Activated naive CD8-positive, alpha-beta T cell treated with anti-CD3 and anti-CD28 coated beads, Interleukin-2, amount 10 ng/mL, durations not matched to agents 7 days and 5 days (primary cell): ENCODE results near the gene OBSCN. TPM values are rescaled to one million over a fixed set of nuclear protein-coding genes. Genes with fewer than 3 reads are reported as not detected.
A peak's percentile ranks its signal among the peaks of the same experiment; 100 is the strongest.

Experiments used
- ATAC-seq: fragments of 150-1000 bp; cut with Tn5 transposase; one replicate; pipeline ENCODE4 v1.10.0; 2021; ENCODE audit warnings: low read depth, moderate library complexity
- POLR2A ChIA-PET: fragments of 350-600 bp; sonication (Branson Sonifier 250); formaldehyde crosslinking; loops from one replicate; lab custom pipeline; 2021; ENCODE audit warnings: antibody characterized with exemption; lab: Charles Lee
- DNase-seq: peaks from one replicate; pipeline ENCODE4 v3.0.0; 2021
- H3K27ac Mint-ChIP-seq: one replicate; pipeline ENCODE4 v1.8.0; 2022; ENCODE audit warnings: mild to moderate bottlenecking, mixed read lengths
- H3K27me3 Mint-ChIP-seq: one replicate; pipeline ENCODE4 v1.8.0; 2022; ENCODE audit warnings: mild to moderate bottlenecking, moderate library complexity, mixed read lengths
- H3K36me3 Mint-ChIP-seq: one replicate; pipeline ENCODE4 v1.8.0; 2021; ENCODE audit warnings: mild to moderate bottlenecking, mixed read lengths
- H3K4me1 Mint-ChIP-seq: one replicate; pipeline ENCODE4 v1.8.0; 2021; ENCODE audit warnings: mixed read lengths
- H3K4me3 Mint-ChIP-seq: one replicate; pipeline ENCODE4 v1.8.0; 2022; ENCODE audit warnings: mild to moderate bottlenecking, moderate library complexity, mixed read lengths
- H3K9me3 Mint-ChIP-seq: one replicate; pipeline ENCODE4 v1.8.0; 2021; ENCODE audit warnings: mixed read lengths
- total RNA-seq, 2 experiments: library from RNA; stranded (reverse); gene quantifications; one replicate each; pipeline ENCODE4 v1.2.3, GENCODE V29; 2021

OBSCN gene
- total RNA-seq, 2 experiments from 2014 or later, result 44.3 to 44.7 TPM

- Mint-ChIP-seq H3K36me3 (peaks cover 2% of the 10 kb centered on the region), H3K27ac (no peak overlapping the region), H3K9me3 (peaks cover 7% of the 10 kb centered on the region), H3K4me3 (no peak overlapping the region), H3K27me3 (no peaks in the 10 kb centered on the region), H3K4me1 (peaks cover 9% of the 10 kb centered on the region)
- ATAC-seq, result no peak
- POLR2A ChIA-PET, result no interaction called here
- DNase-seq, result peak; percentile 20
Observed at GRCh38 chr1:228339059-228339704, 131.3 kb downstream of the OBSCN start.

GRCh38 chr1:228339766-228340685 lies 132.2 kb downstream of the OBSCN start:
- DNase-seq (peak; percentile 36), ATAC-seq (peak; percentile 46)
- Mint-ChIP-seq H3K9me3 (peaks cover 8% of the 10 kb centered on the region), H3K4me1 (peaks cover 9% of the 10 kb centered on the region), H3K27me3 (no peaks in the 10 kb centered on the region), H3K4me3 (no peak overlapping the region), H3K36me3 (peaks cover 3% of the 10 kb centered on the region), H3K27ac (no peak overlapping the region)
- POLR2A ChIA-PET, result no interaction called here

- no peak for ATAC-seq
- Mint-ChIP-seq H3K4me1 (peaks cover 9% of the 10 kb centered on the region), H3K4me3 (no peak overlapping the region), H3K27ac (no peak overlapping the region), H3K27me3 (no peaks in the 10 kb centered on the region), H3K9me3 (peaks cover 8% of the 10 kb centered on the region), H3K36me3 (peaks cover 3% of the 10 kb centered on the region)
- peak; percentile 39 for DNase-seq
- POLR2A ChIA-PET, result no interaction called here
Observed at GRCh38 chr1:228340686-228341449, 133.0 kb downstream of the OBSCN start.

GRCh38 chr1:228341450-228341813 lies 133.6 kb downstream of the OBSCN start:
- peak; percentile 16 for DNase-seq
- H3K9me3 Mint-ChIP-seq, result peaks cover 8% of the 10 kb centered on the region
- peaks cover 3% of the 10 kb centered on the region for H3K36me3 Mint-ChIP-seq
- H3K27me3 Mint-ChIP-seq, result no peaks in the 10 kb centered on the region
- no peak overlapping the region for H3K27ac Mint-ChIP-seq
- POLR2A ChIA-PET, result no interaction called here
- H3K4me3 Mint-ChIP-seq, result no peak overlapping the region
- no peak for ATAC-seq
- H3K4me1 Mint-ChIP-seq, result peaks cover 9% of the 10 kb centered on the region

GRCh38 chr1:228341814-228342626 lies 134.2 kb downstream of the OBSCN start:
- DNase-seq (peak; percentile 23), ATAC-seq (no peak)
- Mint-ChIP-seq H3K27ac (no peak overlapping the region), H3K36me3 (peaks cover 3% of the 10 kb centered on the region), H3K4me1 (peaks cover 9% of the 10 kb centered on the region), H3K9me3 (peaks cover 8% of the 10 kb centered on the region), H3K4me3 (no peak overlapping the region), H3K27me3 (no peaks in the 10 kb centered on the region)
- POLR2A ChIA-PET, result no interaction called here

- no peak overlapping the region for H3K4me3 Mint-ChIP-seq
- H3K4me1 Mint-ChIP-seq, result peaks cover 9% of the 10 kb centered on the region
- POLR2A ChIA-PET, result no interaction called here
- peaks cover 3% of the 10 kb centered on the region for H3K36me3 Mint-ChIP-seq
- no peaks in the 10 kb centered on the region for H3K27me3 Mint-ChIP-seq
- no peak overlapping the region for H3K27ac Mint-ChIP-seq
- no peak for ATAC-seq
- H3K9me3 Mint-ChIP-seq, result peaks cover 8% of the 10 kb centered on the region
- peak; percentile 19 for DNase-seq
Observed at GRCh38 chr1:228342627-228343190, 134.9 kb downstream of the OBSCN start.

- Mint-ChIP-seq H3K27ac (no peak overlapping the region), H3K27me3 (no peaks in the 10 kb centered on the region), H3K36me3 (peaks cover 3% of the 10 kb centered on the region), H3K4me3 (no peak overlapping the region), H3K4me1 (peaks cover 9% of the 10 kb centered on the region), H3K9me3 (peaks cover 8% of the 10 kb centered on the region)
- POLR2A ChIA-PET, result no interaction called here
- DNase-seq (peak; percentile 10), ATAC-seq (no peak)
Observed at GRCh38 chr1:228343191-228343661, 135.4 kb downstream of the OBSCN start.

- peaks cover 3% of the 10 kb centered on the region for H3K36me3 Mint-ChIP-seq
- POLR2A ChIA-PET, result no interaction called here
- DNase-seq, result peak; percentile 29
- H3K27me3 Mint-ChIP-seq, result no peaks in the 10 kb centered on the region
- H3K9me3 Mint-ChIP-seq, result peaks cover 8% of the 10 kb centered on the region
- H3K4me1 Mint-ChIP-seq, result peaks cover 6% of the 10 kb centered on the region
- no peak overlapping the region for H3K4me3 Mint-ChIP-seq
- no peak for ATAC-seq
- no peak overlapping the region for H3K27ac Mint-ChIP-seq
Observed at GRCh38 chr1:228344631-228345072, 136.8 kb downstream of the OBSCN start.

GRCh38 chr1:228345201-228345930 lies 137.5 kb downstream of the OBSCN start:
- peaks cover 8% of the 10 kb centered on the region for H3K9me3 Mint-ChIP-seq
- H3K36me3 Mint-ChIP-seq, result peaks cover 3% of the 10 kb centered on the region
- H3K27ac Mint-ChIP-seq, result no peak overlapping the region
- no peaks in the 10 kb centered on the region for H3K27me3 Mint-ChIP-seq
- no peak overlapping the region for H3K4me3 Mint-ChIP-seq
- ATAC-seq (no peak), DNase-seq (peak; percentile 19)
- POLR2A ChIA-PET, result no interaction called here
- H3K4me1 Mint-ChIP-seq, result no peaks in the 10 kb centered on the region

- no peaks in the 10 kb centered on the region for H3K4me1 Mint-ChIP-seq
- DNase-seq (peak; percentile 15), ATAC-seq (no peak)
- POLR2A ChIA-PET, result no interaction called here
- H3K27me3 Mint-ChIP-seq, result no peaks in the 10 kb centered on the region
- H3K4me3 Mint-ChIP-seq, result no peak overlapping the region
- H3K27ac Mint-ChIP-seq, result no peak overlapping the region
- peaks cover 3% of the 10 kb centered on the region for H3K36me3 Mint-ChIP-seq
- peaks cover 8% of the 10 kb centered on the region for H3K9me3 Mint-ChIP-seq
Observed at GRCh38 chr1:228346731-228347130, 138.9 kb downstream of the OBSCN start.

GRCh38 chr1:228347181-228347580 lies 139.3 kb downstream of the OBSCN start:
- Mint-ChIP-seq H3K4me1 (no peaks in the 10 kb centered on the region), H3K27ac (no peak overlapping the region), H3K9me3 (peaks cover 8% of the 10 kb centered on the region), H3K4me3 (no peak overlapping the region), H3K36me3 (peaks cover 3% of the 10 kb centered on the region), H3K27me3 (no peaks in the 10 kb centered on the region)
- ATAC-seq, result no peak
- POLR2A ChIA-PET, result no interaction called here
- DNase-seq, result peak; percentile 20
